WTC11 (cell line): ENCODE data around the gene RNF212. TPM values are rescaled to one million over a fixed set of nuclear protein-coding genes. Genes with fewer than 3 reads are reported as not detected.

Experiments used
- ATAC-seq: fragments of 200-7000 bp; cut with Tn5 transposase; 2 replicates; pipeline ENCODE4 v1.10.0; 2021; ENCODE audit warnings: mild to moderate bottlenecking, moderate library complexity
- CTCF ChIA-PET: fragments of 300-600 bp; sonication (Branson Sonifier 250); formaldehyde crosslinking; loops from one replicate; lab custom pipeline; 2021; ENCODE audit warnings: antibody characterized with exemption; lab: Charles Lee
- POLR2A ChIA-PET: fragments of 350-600 bp; sonication (Branson Sonifier 250); formaldehyde crosslinking; loops from one replicate; lab custom pipeline; 2021; ENCODE audit warnings: antibody characterized with exemption; lab: Charles Lee
- DNase-seq: peaks from one replicate; pipeline ENCODE4 v3.0.0; 2021; ENCODE audit warnings: low spot score
- H3K27ac Mint-ChIP-seq: 2 replicates; pipeline ENCODE4 v1.8.0; 2021; ENCODE audit warnings: mixed read lengths
- H3K27me3 Mint-ChIP-seq: 2 replicates; pipeline ENCODE4 v1.8.0; 2021; ENCODE audit warnings: low read depth, mild to moderate bottlenecking, moderate library complexity, mixed read lengths
- H3K36me3 Mint-ChIP-seq: 2 replicates; pipeline ENCODE4 v1.8.0; 2021; ENCODE audit warnings: mixed read lengths
- H3K4me1 Mint-ChIP-seq: 2 replicates; pipeline ENCODE4 v1.8.0; 2022; ENCODE audit warnings: mixed read lengths
- H3K4me3 Mint-ChIP-seq: 2 replicates; pipeline ENCODE4 v1.8.0; 2021; ENCODE audit warnings: mild to moderate bottlenecking, moderate library complexity, mixed read lengths
- H3K9me3 Mint-ChIP-seq: 2 replicates; pipeline ENCODE4 v1.8.0; 2021; ENCODE audit warnings: mixed read lengths
- CBFB ChIP-seq: sonication (generic); formaldehyde crosslinking; IDR thresholded peaks from 2 replicates; pipeline ENCODE4 v1.8.1; 2022; ENCODE audit warnings: mild to moderate bottlenecking, low read depth, missing genetic modification reagents
- ESRRA ChIP-seq: sonication (generic); formaldehyde crosslinking; IDR thresholded peaks from 2 replicates; pipeline ENCODE4 v1.8.1; 2022; ENCODE audit warnings: mild to moderate bottlenecking, missing genetic modification reagents, borderline replicate concordance
- FOXJ3 ChIP-seq: sonication (generic); formaldehyde crosslinking; IDR thresholded peaks from 2 replicates; pipeline ENCODE4 v1.9.0; 2021; ENCODE audit warnings: missing genetic modification reagents, mild to moderate bottlenecking, borderline replicate concordance
- GABPB1 ChIP-seq: sonication (generic); formaldehyde crosslinking; IDR thresholded peaks from 2 replicates; pipeline ENCODE4 v1.8.1; 2023; ENCODE audit warnings: mild to moderate bottlenecking, missing genetic modification reagents
- JUN ChIP-seq: sonication (generic); formaldehyde crosslinking; IDR thresholded peaks from 2 replicates; pipeline ENCODE4 v1.8.0; 2023; ENCODE audit warnings: mild to moderate bottlenecking, missing genetic modification reagents
- KAT7 ChIP-seq: sonication (generic); formaldehyde crosslinking; IDR thresholded peaks from 2 replicates; pipeline ENCODE4 v1.8.1; 2023; ENCODE audit warnings: missing genetic modification reagents, mild to moderate bottlenecking, borderline replicate concordance
- NR2C2 ChIP-seq: sonication (generic); formaldehyde crosslinking; IDR thresholded peaks from 2 replicates; pipeline ENCODE4 v1.8.0; 2022; ENCODE audit warnings: mild to moderate bottlenecking, missing genetic modification reagents
- RORB ChIP-seq: fragments of 250-450 bp; sonication (Bioruptor Pico); IDR thresholded peaks from 2 replicates; pipeline ENCODE4 v1.9.0; 2021; ENCODE audit warnings: mild to moderate bottlenecking
- SMAD3 ChIP-seq: sonication (generic); formaldehyde crosslinking; IDR thresholded peaks from 2 replicates; pipeline ENCODE4 v1.8.0; 2022; ENCODE audit warnings: missing genetic modification reagents, mild to moderate bottlenecking, borderline replicate concordance
- TEAD1 ChIP-seq: sonication (generic); formaldehyde crosslinking; IDR thresholded peaks from 2 replicates; pipeline ENCODE4 v1.8.0; 2022; ENCODE audit warnings: mild to moderate bottlenecking, missing genetic modification reagents
- ZBTB21 ChIP-seq: sonication (generic); formaldehyde crosslinking; IDR thresholded peaks from 2 replicates; pipeline ENCODE4 v1.8.1; 2023; ENCODE audit warnings: mild to moderate bottlenecking, missing genetic modification reagents, borderline replicate concordance
- ZNF121 ChIP-seq: sonication (generic); formaldehyde crosslinking; IDR thresholded peaks from 2 replicates; pipeline ENCODE4 v1.8.0; 2023; ENCODE audit warnings: missing genetic modification reagents
- ZNF219 ChIP-seq: sonication (generic); formaldehyde crosslinking; IDR thresholded peaks from 2 replicates; pipeline ENCODE4 v1.8.0; 2023; ENCODE audit warnings: missing genetic modification reagents, mild to moderate bottlenecking, borderline replicate concordance
- ZNF232 ChIP-seq: sonication (generic); formaldehyde crosslinking; IDR thresholded peaks from 2 replicates; pipeline ENCODE4 v1.8.0; 2022; ENCODE audit warnings: mild to moderate bottlenecking, missing genetic modification reagents
- ZNF317 ChIP-seq: sonication (generic); formaldehyde crosslinking; IDR thresholded peaks from 2 replicates; pipeline ENCODE4 v1.8.1; 2023; ENCODE audit warnings: low read depth, mild to moderate bottlenecking, moderate library complexity, missing genetic modification reagents, borderline replicate concordance
- ZNF396 ChIP-seq: fragments of 250-450 bp; sonication (Bioruptor Pico); IDR thresholded peaks from 2 replicates; pipeline ENCODE4 v1.8.0; 2021; ENCODE audit warnings: mild to moderate bottlenecking, moderate library complexity, borderline replicate concordance
- total RNA-seq: library from RNA; stranded (reverse); gene quantifications from 3 replicates; pipeline ENCODE4 v1.2.3, GENCODE V29; 2021
- TF ChIP-seq, protein P1 (sequence below): fragments of 250-450 bp; sonication (Bioruptor Pico); IDR thresholded peaks from 2 replicates; pipeline ENCODE4 v2.1.2; 2022; ENCODE audit warnings: mild to moderate bottlenecking, moderate library complexity
- TF ChIP-seq, protein P2 (sequence below): sonication (generic); formaldehyde crosslinking; IDR thresholded peaks from 2 replicates; pipeline ENCODE4 v1.8.0; 2022; ENCODE audit warnings: mild to moderate bottlenecking, missing genetic modification reagents
- TF ChIP-seq, protein P3 (sequence below): sonication (generic); formaldehyde crosslinking; IDR thresholded peaks from 2 replicates; pipeline ENCODE4 v1.8.1; 2022; ENCODE audit warnings: low read depth, missing genetic modification reagents, borderline replicate concordance
- TF ChIP-seq, protein P4 (sequence below): sonication (generic); formaldehyde crosslinking; IDR thresholded peaks from 2 replicates; pipeline ENCODE4 v1.8.0; 2023; ENCODE audit warnings: mild to moderate bottlenecking, missing genetic modification reagents
- TF ChIP-seq, protein P5 (sequence below): fragments of 250-450 bp; sonication (Bioruptor Pico); IDR thresholded peaks from 2 replicates; pipeline ENCODE4 v1.9.0; 2021; ENCODE audit warnings: moderate library complexity, mild to moderate bottlenecking, inconsistent platforms, borderline replicate concordance
- TF ChIP-seq, protein P6 (sequence below): sonication (generic); formaldehyde crosslinking; IDR thresholded peaks from 2 replicates; pipeline ENCODE4 v1.8.1; 2022; ENCODE audit warnings: mild to moderate bottlenecking, moderate library complexity, missing genetic modification reagents
- TF ChIP-seq, protein P7 (sequence below): sonication (generic); formaldehyde crosslinking; IDR thresholded peaks from 2 replicates; pipeline ENCODE4 v1.8.1; 2022; ENCODE audit warnings: missing genetic modification reagents, borderline replicate concordance

RNF212 gene
- total RNA-seq, 1 experiment from 2014 or later, result 1.0 TPM

DNA sequence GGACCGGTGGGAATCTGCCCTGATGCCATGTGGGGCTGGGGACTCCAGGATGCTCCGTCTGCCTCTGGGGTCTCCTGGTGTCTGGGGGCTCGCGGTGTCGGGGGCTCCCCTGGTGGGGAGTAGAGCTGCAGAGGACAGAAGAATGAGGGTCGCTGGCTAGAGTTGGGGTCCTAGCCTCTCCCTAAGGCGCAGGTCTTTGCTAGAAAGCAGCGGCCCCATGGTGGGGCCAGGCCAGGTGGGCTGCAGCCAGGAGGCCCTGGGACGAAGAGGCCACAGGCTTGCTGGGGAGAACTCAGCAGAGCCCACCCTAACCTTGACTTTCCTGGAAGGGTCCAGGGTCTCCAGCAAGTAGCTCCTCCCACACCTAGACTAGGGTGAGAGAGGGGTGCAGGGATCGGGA lies 80.5 kb downstream of the RNF212 start:
- Mint-ChIP-seq H3K27me3 (no peaks in the 10 kb centered on the region), H3K9me3 (no peaks in the 10 kb centered on the region), H3K4me1 (no peaks in the 10 kb centered on the region), H3K27ac (no peak overlapping the region), H3K4me3 (no peak overlapping the region), H3K36me3 (no peaks in the 10 kb centered on the region)
- ChIA-PET CTCF (interaction anchor here (0.7 to 1.3 kb wide), 3 partner anchors 106 to 516 kb away, joined by 3 read pairs; no protein-coding TSS in a partner anchor), POLR2A (no interaction called here)
- no peak for TF ChIP-seq RORB
- TF ChIP-seq ZNF219 (CRISPR knock-in tag), result no peak
- TF ChIP-seq ZNF396 (CRISPR knock-in tag), result no peak
- TF ChIP-seq TEAD1, result no peak
- TF ChIP-seq SMAD3 (CRISPR knock-in tag), result no peak
- TF ChIP-seq, protein P1, sequence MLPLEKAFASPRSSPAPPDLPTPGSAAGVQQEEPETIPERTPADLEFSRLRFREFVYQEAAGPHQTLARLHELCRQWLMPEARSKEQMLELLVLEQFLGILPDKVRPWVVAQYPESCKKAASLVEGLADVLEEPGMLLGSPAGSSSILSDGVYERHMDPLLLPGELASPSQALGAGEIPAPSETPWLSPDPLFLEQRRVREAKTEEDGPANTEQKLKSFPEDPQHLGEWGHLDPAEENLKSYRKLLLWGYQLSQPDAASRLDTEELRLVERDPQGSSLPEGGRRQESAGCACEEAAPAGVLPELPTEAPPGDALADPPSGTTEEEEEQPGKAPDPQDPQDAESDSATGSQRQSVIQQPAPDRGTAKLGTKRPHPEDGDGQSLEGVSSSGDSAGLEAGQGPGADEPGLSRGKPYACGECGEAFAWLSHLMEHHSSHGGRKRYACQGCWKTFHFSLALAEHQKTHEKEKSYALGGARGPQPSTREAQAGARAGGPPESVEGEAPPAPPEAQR (CRISPR knock-in tag), result no peak
- TF ChIP-seq, protein P2, sequence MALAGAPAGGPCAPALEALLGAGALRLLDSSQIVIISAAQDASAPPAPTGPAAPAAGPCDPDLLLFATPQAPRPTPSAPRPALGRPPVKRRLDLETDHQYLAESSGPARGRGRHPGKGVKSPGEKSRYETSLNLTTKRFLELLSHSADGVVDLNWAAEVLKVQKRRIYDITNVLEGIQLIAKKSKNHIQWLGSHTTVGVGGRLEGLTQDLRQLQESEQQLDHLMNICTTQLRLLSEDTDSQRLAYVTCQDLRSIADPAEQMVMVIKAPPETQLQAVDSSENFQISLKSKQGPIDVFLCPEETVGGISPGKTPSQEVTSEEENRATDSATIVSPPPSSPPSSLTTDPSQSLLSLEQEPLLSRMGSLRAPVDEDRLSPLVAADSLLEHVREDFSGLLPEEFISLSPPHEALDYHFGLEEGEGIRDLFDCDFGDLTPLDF (CRISPR knock-in tag), result no peak
- no peak for TF ChIP-seq ZNF232 (CRISPR knock-in tag)
- TF ChIP-seq CBFB, result no peak
- TF ChIP-seq, protein P3, sequence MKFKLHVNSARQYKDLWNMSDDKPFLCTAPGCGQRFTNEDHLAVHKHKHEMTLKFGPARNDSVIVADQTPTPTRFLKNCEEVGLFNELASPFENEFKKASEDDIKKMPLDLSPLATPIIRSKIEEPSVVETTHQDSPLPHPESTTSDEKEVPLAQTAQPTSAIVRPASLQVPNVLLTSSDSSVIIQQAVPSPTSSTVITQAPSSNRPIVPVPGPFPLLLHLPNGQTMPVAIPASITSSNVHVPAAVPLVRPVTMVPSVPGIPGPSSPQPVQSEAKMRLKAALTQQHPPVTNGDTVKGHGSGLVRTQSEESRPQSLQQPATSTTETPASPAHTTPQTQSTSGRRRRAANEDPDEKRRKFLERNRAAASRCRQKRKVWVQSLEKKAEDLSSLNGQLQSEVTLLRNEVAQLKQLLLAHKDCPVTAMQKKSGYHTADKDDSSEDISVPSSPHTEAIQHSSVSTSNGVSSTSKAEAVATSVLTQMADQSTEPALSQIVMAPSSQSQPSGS (CRISPR knock-in tag), result no peak
- TF ChIP-seq GABPB1 (CRISPR knock-in tag), result no peak
- TF ChIP-seq, protein P4, sequence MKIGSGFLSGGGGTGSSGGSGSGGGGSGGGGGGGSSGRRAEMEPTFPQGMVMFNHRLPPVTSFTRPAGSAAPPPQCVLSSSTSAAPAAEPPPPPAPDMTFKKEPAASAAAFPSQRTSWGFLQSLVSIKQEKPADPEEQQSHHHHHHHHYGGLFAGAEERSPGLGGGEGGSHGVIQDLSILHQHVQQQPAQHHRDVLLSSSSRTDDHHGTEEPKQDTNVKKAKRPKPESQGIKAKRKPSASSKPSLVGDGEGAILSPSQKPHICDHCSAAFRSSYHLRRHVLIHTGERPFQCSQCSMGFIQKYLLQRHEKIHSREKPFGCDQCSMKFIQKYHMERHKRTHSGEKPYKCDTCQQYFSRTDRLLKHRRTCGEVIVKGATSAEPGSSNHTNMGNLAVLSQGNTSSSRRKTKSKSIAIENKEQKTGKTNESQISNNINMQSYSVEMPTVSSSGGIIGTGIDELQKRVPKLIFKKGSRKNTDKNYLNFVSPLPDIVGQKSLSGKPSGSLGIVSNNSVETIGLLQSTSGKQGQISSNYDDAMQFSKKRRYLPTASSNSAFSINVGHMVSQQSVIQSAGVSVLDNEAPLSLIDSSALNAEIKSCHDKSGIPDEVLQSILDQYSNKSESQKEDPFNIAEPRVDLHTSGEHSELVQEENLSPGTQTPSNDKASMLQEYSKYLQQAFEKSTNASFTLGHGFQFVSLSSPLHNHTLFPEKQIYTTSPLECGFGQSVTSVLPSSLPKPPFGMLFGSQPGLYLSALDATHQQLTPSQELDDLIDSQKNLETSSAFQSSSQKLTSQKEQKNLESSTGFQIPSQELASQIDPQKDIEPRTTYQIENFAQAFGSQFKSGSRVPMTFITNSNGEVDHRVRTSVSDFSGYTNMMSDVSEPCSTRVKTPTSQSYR (CRISPR knock-in tag), result no peak
- no peak for TF ChIP-seq KAT7 (CRISPR knock-in tag)
- TF ChIP-seq, protein P5, sequence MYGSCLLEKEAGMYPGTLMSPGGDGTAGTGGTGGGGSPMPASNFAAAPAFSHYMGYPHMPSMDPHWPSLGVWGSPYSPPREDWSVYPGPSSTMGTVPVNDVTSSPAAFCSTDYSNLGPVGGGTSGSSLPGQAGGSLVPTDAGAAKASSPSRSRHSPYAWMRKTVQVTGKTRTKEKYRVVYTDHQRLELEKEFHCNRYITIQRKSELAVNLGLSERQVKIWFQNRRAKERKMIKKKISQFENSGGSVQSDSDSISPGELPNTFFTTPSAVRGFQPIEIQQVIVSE (CRISPR knock-in tag), result no peak
- DNase-seq (no peak), ATAC-seq (no peak)

DNA sequence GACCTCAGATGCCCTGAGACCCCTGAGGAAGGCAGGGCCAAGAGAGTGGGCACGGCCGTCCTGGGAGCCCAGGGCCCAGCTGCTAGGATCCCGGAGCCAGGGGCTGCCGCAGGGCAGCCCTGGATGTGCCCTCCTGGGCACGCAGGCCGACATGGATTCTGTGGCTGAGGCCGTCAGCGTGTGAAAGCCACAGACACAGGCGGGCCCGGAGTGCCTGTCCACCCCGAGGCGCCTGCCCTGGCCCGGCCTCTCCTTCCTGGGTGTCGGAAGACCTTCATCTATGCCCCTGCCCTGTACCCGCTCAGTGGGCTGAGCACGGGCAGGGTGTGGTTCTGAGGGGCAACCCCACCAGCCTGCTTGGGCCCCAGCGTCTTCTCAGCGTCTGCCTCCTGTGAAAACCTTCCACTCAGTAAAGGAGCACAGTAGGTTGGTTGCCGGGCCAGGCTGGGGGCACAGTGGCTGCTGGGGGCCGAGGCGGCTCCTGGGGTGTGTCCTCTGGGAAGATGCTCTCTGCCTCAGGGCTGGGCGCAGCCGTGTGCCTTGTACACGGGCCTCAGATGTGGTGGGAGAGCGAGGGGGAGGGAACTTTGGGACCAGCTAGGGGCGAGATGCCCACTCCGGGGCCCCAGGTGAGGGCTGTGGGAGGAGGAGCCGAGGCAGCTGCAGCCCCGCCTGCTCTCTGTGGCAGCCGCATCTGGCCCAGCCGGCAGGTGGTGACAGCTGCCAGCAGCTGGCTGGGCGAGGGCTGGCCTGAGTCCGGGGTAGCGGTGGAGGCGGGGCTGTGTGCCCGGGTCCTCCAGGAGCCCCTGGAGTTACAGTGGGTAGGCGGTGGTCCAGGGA lies 81.2 kb downstream of the RNF212 start:
- Mint-ChIP-seq H3K4me3 (no peak overlapping the region), H3K27me3 (no peaks in the 10 kb centered on the region), H3K9me3 (no peaks in the 10 kb centered on the region), H3K36me3 (no peaks in the 10 kb centered on the region), H3K27ac (no peak overlapping the region), H3K4me1 (no peaks in the 10 kb centered on the region)
- no peak for ATAC-seq
- CTCF ChIA-PET, result interaction anchor here (1.1 kb wide), 1 partner anchor 141 kb away, joined by 3 read pairs; no protein-coding TSS in a partner anchor
- DNase-seq, result no peak
- POLR2A ChIA-PET, result no interaction called here
- TF ChIP-seq FOXJ3 (no peak), JUN (CRISPR knock-in tag) (no peak), ESRRA (CRISPR knock-in tag) (no peak), ZNF317 (no peak), RORB (no peak), GABPB1 (CRISPR knock-in tag) (no peak), ZBTB21 (CRISPR knock-in tag) (no peak), ZNF121 (CRISPR knock-in tag) (no peak), NR2C2 (CRISPR knock-in tag) (no peak)
- TF ChIP-seq, protein P6, sequence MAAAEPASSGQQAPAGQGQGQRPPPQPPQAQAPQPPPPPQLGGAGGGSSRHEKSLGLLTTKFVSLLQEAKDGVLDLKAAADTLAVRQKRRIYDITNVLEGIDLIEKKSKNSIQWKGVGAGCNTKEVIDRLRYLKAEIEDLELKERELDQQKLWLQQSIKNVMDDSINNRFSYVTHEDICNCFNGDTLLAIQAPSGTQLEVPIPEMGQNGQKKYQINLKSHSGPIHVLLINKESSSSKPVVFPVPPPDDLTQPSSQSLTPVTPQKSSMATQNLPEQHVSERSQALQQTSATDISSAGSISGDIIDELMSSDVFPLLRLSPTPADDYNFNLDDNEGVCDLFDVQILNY (CRISPR knock-in tag), result no peak
- TF ChIP-seq, protein P7, sequence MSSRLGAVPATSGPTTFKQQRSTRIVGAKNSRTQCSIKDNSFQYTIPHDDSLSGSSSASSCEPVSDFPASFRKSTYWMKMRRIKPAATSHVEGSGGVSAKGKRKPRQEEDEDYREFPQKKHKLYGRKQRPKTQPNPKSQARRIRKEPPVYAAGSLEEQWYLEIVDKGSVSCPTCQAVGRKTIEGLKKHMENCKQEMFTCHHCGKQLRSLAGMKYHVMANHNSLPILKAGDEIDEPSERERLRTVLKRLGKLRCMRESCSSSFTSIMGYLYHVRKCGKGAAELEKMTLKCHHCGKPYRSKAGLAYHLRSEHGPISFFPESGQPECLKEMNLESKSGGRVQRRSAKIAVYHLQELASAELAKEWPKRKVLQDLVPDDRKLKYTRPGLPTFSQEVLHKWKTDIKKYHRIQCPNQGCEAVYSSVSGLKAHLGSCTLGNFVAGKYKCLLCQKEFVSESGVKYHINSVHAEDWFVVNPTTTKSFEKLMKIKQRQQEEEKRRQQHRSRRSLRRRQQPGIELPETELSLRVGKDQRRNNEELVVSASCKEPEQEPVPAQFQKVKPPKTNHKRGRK (CRISPR knock-in tag), result no peak
